DOHH2 (cell line): ENCODE measurements around the gene SOBP.

ENCODE experiments used
- H3F3A ChIP-seq: fragments of 200-600 bp; sonication (generic), shearing (Covaris generic); 2 replicates; pipeline ENCODE4 v1.6.0; 2016; ENCODE audit warnings: antibody characterized with exemption, mild to moderate bottlenecking; ENCODE audit not compliant: control insufficient read depth, insufficient read depth
- H3K27ac ChIP-seq: fragments of 200-600 bp; sonication (generic); 2 replicates; pipeline ENCODE4 v1.5.1; 2014; ENCODE audit warnings: low read depth, mild to moderate bottlenecking, low read length, moderate library complexity
- H3K27me3 ChIP-seq: fragments of 200-600 bp; sonication (generic); 2 replicates; pipeline ENCODE4 v1.6.1; 2014; ENCODE audit warnings: mild to moderate bottlenecking, low read length, mixed read lengths; ENCODE audit not compliant: control insufficient read depth
- H3K36me3 ChIP-seq: fragments of 200-600 bp; sonication (generic); 2 replicates; pipeline ENCODE4 v1.6.1; 2014; ENCODE audit warnings: mild to moderate bottlenecking, low read length, moderate library complexity, mixed read lengths; ENCODE audit not compliant: control insufficient read depth
- H3K4me1 ChIP-seq: fragments of 200-600 bp; sonication (generic); 2 replicates; pipeline ENCODE4 v1.6.1; 2014; ENCODE audit warnings: mild to moderate bottlenecking, low read length, mixed read lengths; ENCODE audit not compliant: control insufficient read depth
- H3K4me2 ChIP-seq: fragments of 200-600 bp; sonication (generic); 2 replicates; pipeline ENCODE4 v1.6.0; 2014; ENCODE audit warnings: mild to moderate bottlenecking, low read length, moderate library complexity
- H3K4me3 ChIP-seq: fragments of 200-600 bp; sonication (generic); 2 replicates; pipeline ENCODE4 v1.5.1; 2014; ENCODE audit warnings: mild to moderate bottlenecking, low read length, mixed read lengths
- H3K79me2 ChIP-seq: fragments of 200-600 bp; sonication (generic); 2 replicates; pipeline ENCODE4 v1.6.1; 2014; ENCODE audit warnings: mild to moderate bottlenecking, low read length, mixed read lengths; ENCODE audit not compliant: control insufficient read depth
- H3K9me2 ChIP-seq: fragments of 200-600 bp; sonication (generic); replicated peaks from 2 replicates; pipeline ENCODE4 v1.6.1; 2014; ENCODE audit warnings: mild to moderate bottlenecking, low read length, mixed read lengths; ENCODE audit not compliant: control insufficient read depth
- H3K9me3 ChIP-seq: fragments of 200-600 bp; sonication (generic); 2 replicates; pipeline ENCODE4 v1.6.1; 2014; ENCODE audit warnings: antibody characterized with exemption, low read length, mixed read lengths; ENCODE audit not compliant: control insufficient read depth, insufficient read depth
- H4K20me1 ChIP-seq: fragments of 200-600 bp; sonication (generic); 2 replicates; pipeline ENCODE4 v1.6.0; 2014; ENCODE audit warnings: low read depth, mild to moderate bottlenecking, antibody characterized with exemption, low read length, moderate library complexity; ENCODE audit not compliant: control insufficient read depth, insufficient read depth
- CTCF ChIP-seq: fragments of 200-600 bp; sonication (generic); IDR thresholded peaks from one replicate; pipeline ENCODE4 v1.5.1; 2014; ENCODE audit warnings: antibody characterized with exemption, mild to moderate bottlenecking, low read depth, low read length; ENCODE audit not compliant: poor library complexity, severe bottlenecking
- EZH2phosphoT487 ChIP-seq: fragments of 200-600 bp; sonication (generic); IDR thresholded peaks from 2 replicates; pipeline ENCODE4 v1.6.1; 2017; ENCODE audit warnings: borderline replicate concordance, mild to moderate bottlenecking, antibody characterized with exemption, low read length, moderate library complexity, mixed read lengths

Gene SOBP

DNA sequence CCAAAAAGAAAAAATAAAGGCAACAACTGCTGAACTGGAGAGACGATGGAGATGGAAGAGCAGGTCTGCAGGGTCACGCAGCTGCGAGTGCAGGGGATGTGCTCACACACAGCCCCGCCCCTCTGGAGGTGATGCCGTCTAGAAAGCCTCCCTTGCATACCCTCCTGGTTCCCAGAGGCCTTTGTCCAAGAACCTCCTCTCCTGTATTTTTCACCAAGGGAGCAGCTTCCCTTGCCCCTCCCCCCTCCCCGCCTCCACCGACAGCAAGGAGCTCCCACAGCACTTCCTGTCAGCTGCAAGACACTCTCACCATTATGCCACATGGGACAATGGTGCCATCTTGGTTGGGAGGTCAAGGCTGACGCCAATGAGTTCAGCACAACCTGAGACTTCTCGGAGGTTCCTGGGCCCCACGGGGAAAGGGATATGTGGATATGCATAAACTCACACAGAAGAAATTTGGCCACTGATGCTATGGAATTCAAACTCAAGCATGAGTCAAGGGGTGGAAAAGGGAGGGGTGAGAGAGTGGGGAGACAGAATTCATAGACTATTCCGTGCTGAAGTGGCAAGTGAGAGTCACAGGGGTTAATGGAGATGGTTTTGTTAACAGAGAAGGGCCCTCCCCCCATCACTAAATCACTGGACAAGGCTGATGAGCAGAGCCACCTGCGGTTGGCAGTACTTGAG, 201.3 kb downstream of the SOBP start:
- Histone ChIP-seq H3K27me3 (peaks cover 3% of the 10 kb centered on the region; the same call in 1 of the 2 replicates), H3F3A (no peaks in the 10 kb centered on the region), H3K9me2 (no peaks in the 10 kb centered on the region), H3K79me2 (no peaks in the 10 kb centered on the region), H3K27ac (no peak overlapping the region), H3K4me3 (no peak overlapping the region), H3K36me3 (no peaks in the 10 kb centered on the region), H3K4me2 (no peak overlapping the region), H3K4me1 (no peaks in the 10 kb centered on the region), H4K20me1 (no peaks in the 10 kb centered on the region), H3K9me3 (no peaks in the 10 kb centered on the region)
- TF ChIP-seq CTCF (no peak), EZH2phosphoT487 (no peak)

- no peak overlapping the region for H3K27ac ChIP-seq
- H3K9me3 ChIP-seq, result no peaks in the 10 kb centered on the region
- no peak overlapping the region for H3K4me3 ChIP-seq
- no peaks in the 10 kb centered on the region for H3K9me2 ChIP-seq
- no peaks in the 10 kb centered on the region for H3K4me1 ChIP-seq
- TF ChIP-seq CTCF (no peak), EZH2phosphoT487 (no peak)
- H3K79me2 ChIP-seq, result no peaks in the 10 kb centered on the region
- no peaks in the 10 kb centered on the region for H3K36me3 ChIP-seq
- H4K20me1 ChIP-seq, result no peaks in the 10 kb centered on the region
- H3F3A ChIP-seq, result no peaks in the 10 kb centered on the region
- H3K27me3 ChIP-seq, result peaks cover 11% of the 10 kb centered on the region
- H3K4me2 ChIP-seq, result no peak overlapping the region
Measured at GRCh38 chr6:107692351-107692750, 202.4 kb downstream of the SOBP start.

DNA sequence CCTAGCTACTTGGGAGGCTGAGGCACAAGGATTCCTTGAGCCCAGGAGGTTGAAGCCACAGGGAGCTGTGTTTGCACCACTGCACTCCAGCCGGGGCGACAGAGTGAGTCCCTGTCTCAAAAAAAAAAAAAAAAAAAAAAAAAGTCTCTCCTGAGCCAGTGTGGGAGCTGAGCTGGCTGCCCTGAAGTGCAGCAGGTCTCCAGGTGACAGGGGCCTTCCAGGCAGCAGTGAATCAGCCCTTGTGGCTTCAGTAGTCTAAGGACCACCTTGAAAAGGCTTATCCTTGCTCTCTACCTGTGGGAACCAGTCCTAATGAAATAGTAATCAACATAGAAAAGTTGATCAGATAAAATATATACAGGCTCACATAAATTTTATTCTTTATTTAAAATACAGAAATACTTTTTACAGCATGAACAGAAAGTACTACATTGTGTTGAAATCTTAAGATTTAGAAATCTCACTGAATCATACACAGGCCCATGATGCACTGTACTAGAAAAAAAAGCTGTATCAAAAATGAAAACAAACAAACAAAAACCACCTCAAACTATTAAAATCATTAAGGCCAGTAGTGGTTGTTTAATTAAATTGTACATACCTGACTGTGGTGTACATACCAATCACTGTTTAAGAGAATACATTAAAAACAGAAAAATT, 205.3 kb downstream of the SOBP start:
- H3F3A ChIP-seq, result no peaks in the 10 kb centered on the region
- no peak overlapping the region for H3K27ac ChIP-seq
- H3K9me2 ChIP-seq, result no peaks in the 10 kb centered on the region
- peaks cover 30% of the 10 kb centered on the region for H3K27me3 ChIP-seq
- H3K36me3 ChIP-seq, result no peaks in the 10 kb centered on the region
- no peak overlapping the region for H3K4me3 ChIP-seq
- no peaks in the 10 kb centered on the region for H3K9me3 ChIP-seq
- H4K20me1 ChIP-seq, result no peaks in the 10 kb centered on the region
- no peak for TF ChIP-seq CTCF
- no peak for TF ChIP-seq EZH2phosphoT487
- H3K4me2 ChIP-seq, result no peak overlapping the region
- no peaks in the 10 kb centered on the region for H3K4me1 ChIP-seq
- no peaks in the 10 kb centered on the region for H3K79me2 ChIP-seq
